Stimulated activated CD8-positive, alpha-beta memory T cell treated with anti-CD3 and anti-CD28 coated beads, Interleukin-2, amount 100 ng/mL, for 1 hour (primary cell): Measurements from ENCODE around the gene PRDM16.

Experiments used
- DNase-seq, 2 donors: peaks; one replicate each; pipeline ENCODE4 v3.0.0-alpha.2; 2020; ENCODE audit warnings: low read depth in 2 of 2

The PRDM16 gene

DNA sequence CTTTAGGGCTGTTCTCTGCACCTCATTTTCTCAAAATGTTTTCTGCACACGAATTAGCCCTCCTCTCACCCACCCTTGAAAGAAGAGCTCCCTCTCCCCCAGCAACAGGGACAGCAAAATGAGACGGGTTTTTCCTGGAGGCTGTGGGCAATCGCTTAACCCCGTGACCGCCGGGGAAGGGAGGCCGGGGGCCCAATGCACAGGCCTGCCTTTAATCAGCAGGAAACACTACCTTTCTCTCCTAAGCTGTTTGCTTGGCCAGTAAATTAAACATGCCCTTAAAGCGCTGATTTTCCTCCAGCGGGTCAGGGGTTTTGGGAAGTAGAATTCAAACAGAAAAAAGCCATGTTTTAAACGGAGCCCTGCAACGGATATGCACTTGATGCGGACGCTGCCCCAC, 114.4 kb downstream of the PRDM16 start:
- DNase-seq, result no peak

DNA sequence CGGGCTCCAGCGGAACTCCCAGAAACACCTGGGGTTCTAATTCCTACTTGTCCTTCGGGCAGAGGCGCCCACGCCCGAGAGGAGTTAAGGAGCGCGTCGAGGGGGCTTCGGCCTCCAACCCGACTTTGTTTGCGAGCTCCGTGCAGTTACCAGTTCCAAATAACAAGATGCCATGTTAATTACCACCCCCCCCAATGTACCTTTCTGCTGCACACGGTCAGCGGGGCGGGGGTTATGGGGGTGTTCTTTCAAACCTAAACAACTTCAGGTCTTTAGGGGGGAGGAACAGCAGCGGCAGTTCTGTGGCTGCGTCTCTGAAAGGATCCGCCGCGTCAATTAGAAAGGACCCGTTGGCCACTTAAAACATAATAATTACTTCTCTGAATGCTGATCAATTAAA, 114.8 kb downstream of the PRDM16 start:
- no peak for DNase-seq

- no peak for DNase-seq
Observed at GRCh38 chr1:3184666-3185065, 115.7 kb downstream of the PRDM16 start.

- DNase-seq, result no peak
Observed at GRCh38 chr1:3185896-3186525, 117.0 kb downstream of the PRDM16 start.

GRCh38 chr1:3186526-3186921, 117.5 kb downstream of the PRDM16 start:
- no peak for DNase-seq

DNA sequence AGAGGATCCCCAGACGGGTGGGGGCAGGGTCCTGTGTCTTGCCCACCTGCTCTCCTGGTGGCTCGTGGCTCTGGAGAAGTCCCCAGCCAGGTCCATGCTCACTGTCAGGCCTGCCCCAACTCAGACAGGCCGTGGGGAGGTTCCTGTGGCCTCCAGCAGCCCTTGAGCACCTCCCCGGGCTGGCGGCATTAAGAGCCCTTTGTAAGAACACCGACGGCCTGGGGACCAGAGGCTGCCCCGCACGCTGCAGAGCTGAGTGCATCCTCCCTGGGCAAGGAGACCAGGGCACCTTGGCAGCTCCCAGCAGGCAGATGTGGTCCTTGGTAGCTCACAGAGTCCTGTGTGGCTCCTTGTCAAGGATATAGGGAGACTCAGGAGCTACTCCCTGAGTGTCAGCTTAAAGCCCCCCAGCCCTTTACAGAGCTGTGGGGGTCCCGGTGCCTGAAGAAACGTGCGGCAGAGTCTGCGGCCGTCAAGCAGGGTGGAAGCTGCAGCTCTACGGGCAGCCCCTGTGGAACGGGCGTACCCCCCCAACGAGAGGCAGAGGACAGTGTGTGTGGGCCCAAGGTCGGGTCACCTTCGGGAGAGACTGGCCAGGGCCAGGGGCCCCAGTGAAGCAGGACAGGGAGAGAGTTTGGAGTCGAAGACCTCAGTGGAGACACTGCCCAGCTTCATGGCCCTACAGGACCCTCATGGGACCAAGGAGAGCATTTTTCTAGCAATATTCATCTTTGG, 118.6 kb downstream of the PRDM16 start:
- DNase-seq, result no peak

GRCh38 chr1:3188150-3188971, 119.4 kb downstream of the PRDM16 start:
- no peak for DNase-seq

GRCh38 chr1:3190256-3191041, 121.4 kb downstream of the PRDM16 start:
- DNase-seq, result no peak

- DNase-seq, result no peak
Observed at GRCh38 chr1:3192361-3192760, 123.4 kb downstream of the PRDM16 start.

- no peak for DNase-seq
Observed at GRCh38 chr1:3192825-3193224, 123.8 kb downstream of the PRDM16 start.

GRCh38 chr1:3193811-3194210, 124.8 kb downstream of the PRDM16 start:
- DNase-seq, result no peak

GRCh38 chr1:3194760-3195479, 125.9 kb downstream of the PRDM16 start:
- DNase-seq, result no peak

DNA sequence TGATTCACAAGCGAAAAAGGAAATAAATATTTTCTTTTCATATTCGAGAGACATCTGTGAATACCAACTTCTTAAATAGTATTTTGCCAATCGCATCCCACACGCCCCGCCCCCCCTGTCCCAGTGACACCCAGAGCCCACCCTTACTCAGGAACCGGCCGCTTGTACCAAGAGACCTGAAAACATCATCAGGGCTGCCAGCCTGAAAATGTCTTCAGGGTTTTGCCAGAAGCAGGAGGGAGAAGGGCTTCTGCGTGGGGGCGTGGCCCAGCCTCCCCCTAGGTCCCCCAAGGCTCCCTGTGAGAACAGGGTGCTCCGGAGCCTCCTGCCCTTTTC, 126.4 kb downstream of the PRDM16 start:
- no peak for DNase-seq

DNA sequence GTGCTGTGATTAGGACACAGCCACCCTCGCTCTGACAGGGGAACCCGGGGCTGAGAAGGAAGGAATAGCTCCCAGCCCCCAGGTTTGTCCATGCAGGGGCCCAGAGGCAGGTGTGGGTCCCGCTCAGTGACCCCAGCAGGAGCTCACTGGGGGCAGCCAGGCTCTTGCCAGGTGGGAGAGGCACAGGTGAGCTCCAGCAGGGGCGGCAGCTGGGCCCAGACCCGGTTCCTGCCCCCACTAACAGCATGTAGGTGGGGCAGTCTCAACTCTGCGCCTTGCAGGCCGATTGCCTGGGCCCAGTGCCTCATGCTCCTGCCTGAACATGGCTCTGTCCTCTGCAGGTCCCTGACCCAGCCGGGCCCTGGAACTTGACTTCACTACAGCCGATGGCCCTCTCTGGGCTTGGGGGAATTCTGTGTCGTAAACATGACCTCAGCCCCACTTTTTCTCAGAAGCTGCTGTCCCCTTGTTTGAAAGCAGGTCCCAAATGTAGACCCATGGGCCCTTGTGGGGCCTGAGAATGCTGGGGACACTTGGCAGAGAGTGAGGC, 127.0 kb downstream of the PRDM16 start:
- no peak for DNase-seq

DNA sequence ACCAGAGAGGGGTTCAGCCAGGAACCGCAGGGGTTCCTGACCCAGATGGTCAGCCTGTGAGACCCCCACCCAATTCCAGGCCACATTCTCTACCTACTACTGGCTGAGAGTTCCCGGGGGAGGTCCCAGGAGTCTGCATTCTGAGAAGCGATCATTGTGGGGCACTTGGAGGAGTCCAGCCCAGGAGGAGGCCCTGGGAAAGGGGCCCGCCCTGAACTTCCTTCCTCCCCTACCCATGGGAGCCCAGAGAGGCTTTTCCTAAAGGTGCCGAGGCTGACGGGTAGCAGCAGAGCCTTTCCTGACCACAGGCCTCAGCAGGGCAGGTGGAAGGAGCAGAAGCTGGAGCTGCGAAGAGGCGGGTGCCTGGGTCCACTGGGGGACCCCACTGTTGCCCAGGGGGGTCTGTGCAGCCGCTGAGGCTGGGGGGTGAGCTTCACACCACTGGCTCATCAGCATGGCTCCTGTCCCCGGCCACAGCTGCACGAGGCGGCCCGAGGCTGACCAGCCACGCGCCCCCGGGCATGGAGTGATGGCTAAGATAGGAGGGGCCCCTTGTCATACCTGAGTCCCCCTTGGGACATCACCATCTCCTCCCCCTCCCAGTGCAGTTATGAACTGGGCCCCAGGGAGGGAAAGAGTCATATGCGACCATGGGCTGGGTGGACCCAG, 127.7 kb downstream of the PRDM16 start:
- no peak for DNase-seq

GRCh38 chr1:3197781-3198316, 128.8 kb downstream of the PRDM16 start:
- DNase-seq, result no peak

- DNase-seq, result no peak
Observed at GRCh38 chr1:3198371-3199271, 129.6 kb downstream of the PRDM16 start.

GRCh38 chr1:3204725-3205124, 135.7 kb downstream of the PRDM16 start:
- DNase-seq, result no peak

GRCh38 chr1:3205815-3206214, 136.8 kb downstream of the PRDM16 start:
- DNase-seq, result no peak
